GM23338 (cell line): ENCODE data around the gene SLC30A7. TPM values are rescaled to one million over a fixed set of nuclear protein-coding genes. Genes with fewer than 3 reads are reported as not detected.

ENCODE experiments used
- ATAC-seq: fragments of 200-7000 bp; cut with Tn5 transposase; 3 replicates; pipeline ENCODE4 v1.9.1; 2020
- DNase-seq: peaks from one replicate; pipeline ENCODE4 v3.0.0-alpha.2; 2015; ENCODE audit warnings: low spot score
- H2AFZ ChIP-seq: fragments of 200-600 bp; sonication (generic); 2 replicates; pipeline ENCODE4 v1.8.0; 2016; ENCODE audit warnings: antibody characterized with exemption, mild to moderate bottlenecking, moderate library complexity
- H3F3A ChIP-seq: fragments of 200-600 bp; sonication (generic); replicated peaks from 2 replicates; pipeline ENCODE4 v1.8.0; 2017; ENCODE audit warnings: antibody characterized with exemption, mixed run types, low read depth
- H3K27ac ChIP-seq: fragments of 200-600 bp; sonication (generic); 2 replicates; pipeline ENCODE4 v1.6.1; 2016; ENCODE audit warnings: low read depth
- H3K27me3 ChIP-seq: fragments of 200-600 bp; sonication (generic); 2 replicates; pipeline ENCODE4 v1.8.0; 2016; ENCODE audit warnings: mild to moderate bottlenecking, mixed run types, moderate library complexity; ENCODE audit not compliant: insufficient read depth
- H3K36me3 ChIP-seq: fragments of 200-600 bp; sonication (generic); 2 replicates; pipeline ENCODE4 v1.8.0; 2016; ENCODE audit warnings: mild to moderate bottlenecking; ENCODE audit not compliant: insufficient read depth
- H3K4me1 ChIP-seq: fragments of 200-600 bp; sonication (generic); 2 replicates; pipeline ENCODE4 v1.8.0; 2016; ENCODE audit warnings: mild to moderate bottlenecking, moderate library complexity; ENCODE audit not compliant: insufficient read depth
- H3K4me2 ChIP-seq: fragments of 200-600 bp; sonication (generic); 2 replicates; pipeline ENCODE4 v1.7.1; 2017; ENCODE audit warnings: mixed run types
- H3K4me3 ChIP-seq: fragments of 200-600 bp; sonication (generic); 2 replicates; pipeline ENCODE4 v1.6.1; 2016; ENCODE audit warnings: mixed run types
- H3K79me2 ChIP-seq: fragments of 200-600 bp; sonication (generic); replicated peaks from 2 replicates; pipeline ENCODE4 v1.8.0; 2017; ENCODE audit warnings: mild to moderate bottlenecking; ENCODE audit not compliant: insufficient read depth
- H3K9me2 ChIP-seq: fragments of 200-600 bp; sonication (generic); 2 replicates; pipeline ENCODE4 v1.8.0; 2017; ENCODE audit not compliant: insufficient read depth
- H4K20me1 ChIP-seq: fragments of 200-600 bp; sonication (generic); replicated peaks from 2 replicates; pipeline ENCODE4 v1.8.0; 2017; ENCODE audit warnings: mild to moderate bottlenecking; ENCODE audit not compliant: insufficient read depth
- H3K27ac Mint-ChIP-seq: 2 replicates; pipeline ENCODE4 v1.8.0; 2020; ENCODE audit warnings: inconsistent platforms, mild to moderate bottlenecking, moderate library complexity, mixed read lengths
- H3K27me3 Mint-ChIP-seq: 3 replicates; pipeline ENCODE4 v1.8.0; 2022; ENCODE audit warnings: low read depth, mild to moderate bottlenecking, moderate library complexity, mixed read lengths, inconsistent platforms; ENCODE audit not compliant: insufficient read depth, poor library complexity
- H3K36me3 Mint-ChIP-seq: 3 replicates; pipeline ENCODE4 v1.8.0; 2021; ENCODE audit warnings: low read depth, mild to moderate bottlenecking, inconsistent platforms, moderate library complexity, mixed read lengths
- H3K4me1 Mint-ChIP-seq: 3 replicates; pipeline ENCODE4 v1.8.0; 2020; ENCODE audit warnings: mild to moderate bottlenecking, inconsistent platforms, mixed read lengths
- H3K4me3 Mint-ChIP-seq: 3 replicates; pipeline ENCODE4 v1.8.0; 2021; ENCODE audit warnings: moderate library complexity, mild to moderate bottlenecking, inconsistent platforms, mixed read lengths
- H3K9me3 Mint-ChIP-seq: 3 replicates; pipeline ENCODE4 v1.8.0; 2020; ENCODE audit warnings: moderate library complexity, mild to moderate bottlenecking, inconsistent platforms, mixed read lengths
- EZH2 ChIP-seq: fragments of 200-600 bp; sonication (generic); IDR thresholded peaks from one replicate; pipeline ENCODE4 v1.8.0; 2017; ENCODE audit warnings: antibody characterized with exemption, mild to moderate bottlenecking, low read depth; ENCODE audit not compliant: unreplicated experiment
- EZH2phosphoT487 ChIP-seq: fragments of 200-600 bp; sonication (generic); IDR thresholded peaks from one replicate; pipeline ENCODE4 v1.8.1; 2018; ENCODE audit warnings: antibody characterized with exemption; ENCODE audit not compliant: unreplicated experiment
- JUNB ChIP-seq: IDR thresholded peaks from one replicate; pipeline ENCODE4 v1.6.1; 2016; ENCODE audit warnings: antibody characterized with exemption; ENCODE audit not compliant: unreplicated experiment
- NANOG ChIP-seq: IDR thresholded peaks from 2 replicates; pipeline ENCODE4 v1.6.1; 2016; ENCODE audit warnings: antibody characterized with exemption, borderline replicate concordance
- POLR2AphosphoS5 ChIP-seq: IDR thresholded peaks from 2 replicates; pipeline ENCODE4 v1.6.1; 2016; ENCODE audit warnings: antibody characterized with exemption, low read depth
- STAT1 ChIP-seq: IDR thresholded peaks from one replicate; pipeline ENCODE4 v1.6.1; 2016; ENCODE audit warnings: antibody characterized with exemption; ENCODE audit not compliant: unreplicated experiment
- ZNF331 ChIP-seq: fragments of 250-450 bp; sonication (Bioruptor Pico); IDR thresholded peaks from 2 replicates; pipeline ENCODE4 v1.5.0; 2020; ENCODE audit warnings: low read depth, mild to moderate bottlenecking, moderate library complexity
- ZNF462 ChIP-seq: fragments of 250-450 bp; sonication (Bioruptor Pico); IDR thresholded peaks from 2 replicates; pipeline ENCODE4 v1.5.0; 2020; ENCODE audit warnings: mild to moderate bottlenecking, moderate library complexity
- polyA plus RNA-seq: library from polyadenylated mRNA; unstranded; fragments of >200 nt; fragmentation: Nextera tagmentation; extraction: Ambion mirVana; gene quantifications from 2 replicates; pipeline ENCODE4 v1.2.1, GENCODE V29; 2016
- total RNA-seq: library from RNA; depleted of rRNA; stranded (reverse); fragments of >200 nt; shearing (Covaris generic); gene quantifications from 2 replicates; pipeline ENCODE4 v1.2.3, GENCODE V29; 2014

SLC30A7 gene
- total and polyA plus RNA-seq, 2 experiments from 2014 or later = 9.8 to 25.1 TPM

- H3K27me3 Mint-ChIP-seq = peaks cover 3% of the 10 kb centered on the region
- H3K27ac ChIP-seq = no peak overlapping the region
- peaks cover 36% of the 10 kb centered on the region for H3K4me1 Mint-ChIP-seq
- no peak overlapping the region for H3K4me2 ChIP-seq
- no peaks in the 10 kb centered on the region for H3K27me3 ChIP-seq
- H3K9me2 ChIP-seq = no peaks in the 10 kb centered on the region
- peak overlapping the region; percentile 71; the same call in 1 of the 2 replicates for H3K27ac Mint-ChIP-seq
- no peak overlapping the region for H3K4me3 Mint-ChIP-seq
- TF ChIP-seq EZH2 (no peak), STAT1 (no peak), ZNF331 (CRISPR knock-in tag) (no peak), ZNF462 (CRISPR knock-in tag) (no peak), POLR2AphosphoS5 (no peak), NANOG (no peak), JUNB (no peak), EZH2phosphoT487 (no peak)
- DNase-seq = no peak
- H4K20me1 ChIP-seq = no peaks in the 10 kb centered on the region
- H3F3A ChIP-seq = no peaks in the 10 kb centered on the region
- H3K36me3 Mint-ChIP-seq = peaks cover 17% of the 10 kb centered on the region; the same call in 2 of the 3 replicates
- no peaks in the 10 kb centered on the region for H3K36me3 ChIP-seq
- no peak overlapping the region for H3K4me3 ChIP-seq
- H3K9me3 Mint-ChIP-seq = no peaks in the 10 kb centered on the region
- H3K4me1 ChIP-seq = peaks cover 42% of the 10 kb centered on the region
- no peak overlapping the region for H2AFZ ChIP-seq
- no peaks in the 10 kb centered on the region; the same call in 1 of the 2 replicates for H3K79me2 ChIP-seq
- ATAC-seq = no peak
Observed at GRCh38 chr1:100955322-100955721, 59.4 kb downstream of the SLC30A7 start.
